IMR-90 (cell line): ENCODE results near the gene NSA2. TPM values are rescaled to one million over a fixed set of nuclear protein-coding genes. Genes with fewer than 3 reads are reported as not detected.

Source experiments
- ATAC-seq: fragments of 200-7000 bp; cut with Tn5 transposase; 2 replicates; pipeline ENCODE4 v1.9.1; 2020; ENCODE audit warnings: low read depth, mild to moderate bottlenecking, moderate library complexity
- BruUV-seq: library from RNA; stranded (reverse); fragments of 400-500 nt; replicated peaks from 2 replicates; lab custom pipeline; 2021; lab: Mats Ljungman, UMichigan
- CTCF ChIA-PET: fragments of 300-600 bp; formaldehyde crosslinking; extraction: SDS; loops from one replicate; lab custom pipeline; 2021; ENCODE audit warnings: antibody characterized with exemption; lab: Yijun Ruan, JAX
- POLR2A ChIA-PET: fragments of 300-600 bp; sonication (Branson Sonifier 250); formaldehyde crosslinking; loops from one replicate; lab custom pipeline; 2022; ENCODE audit warnings: antibody characterized with exemption; ENCODE audit not compliant: unreplicated experiment; lab: Charles Lee
- DNase-seq: peaks from one replicate; pipeline ENCODE4 v3.0.0; 2013
- H2AFZ ChIP-seq: replicated peaks from 2 replicates; pipeline ENCODE3; 2013; ENCODE audit warnings: low read length, mild to moderate bottlenecking; ENCODE audit not compliant: poor library complexity
- H2AK5ac ChIP-seq: 2 replicates; pipeline ENCODE4 v1.6.1; 2013; ENCODE audit warnings: low read depth, low read length, inconsistent platforms
- H2AK9ac ChIP-seq: replicated peaks from 2 replicates; pipeline ENCODE3; 2013; ENCODE audit warnings: mild to moderate bottlenecking, low read depth, low read length, moderate library complexity; ENCODE audit not compliant: poor library complexity
- H2BK120ac ChIP-seq: 2 replicates; pipeline ENCODE4 v1.6.1; 2013; ENCODE audit warnings: low read depth, low read length, inconsistent platforms
- H2BK15ac ChIP-seq: 3 replicates; pipeline ENCODE4 v1.6.1; 2013; ENCODE audit warnings: low read depth, low read length, inconsistent platforms
- H2BK20ac ChIP-seq: 2 replicates; pipeline ENCODE4 v1.6.1; 2013; ENCODE audit warnings: low read depth, mild to moderate bottlenecking, inconsistent platforms, low read length, moderate library complexity
- H2BK5ac ChIP-seq: 2 replicates; pipeline ENCODE4 v1.6.1; 2013; ENCODE audit warnings: mild to moderate bottlenecking, low read depth, low read length, inconsistent platforms; ENCODE audit not compliant: poor library complexity, severe bottlenecking
- H3K14ac ChIP-seq: replicated peaks from 2 replicates; pipeline ENCODE4 v1.6.1; 2013; ENCODE audit warnings: low read depth, low read length, inconsistent platforms
- H3K18ac ChIP-seq: 2 replicates; pipeline ENCODE4 v1.6.1; 2013; ENCODE audit warnings: low read depth, low read length, control low read depth
- H3K23ac ChIP-seq: 2 replicates; pipeline ENCODE4 v1.6.1; 2013; ENCODE audit warnings: low read depth, low read length, inconsistent platforms
- H3K27ac ChIP-seq: 2 replicates; pipeline ENCODE4 v1.5.1; 2013; ENCODE audit warnings: mild to moderate bottlenecking, control low read depth, low read length; ENCODE audit not compliant: insufficient read depth
- H3K27me3 ChIP-seq: 2 replicates; pipeline ENCODE4 v1.6.1; 2013; ENCODE audit warnings: low read length; ENCODE audit not compliant: control insufficient read depth, insufficient read depth
- H3K36me3 ChIP-seq: 2 replicates; pipeline ENCODE4 v1.6.1; 2013; ENCODE audit warnings: low read length, mixed read lengths; ENCODE audit not compliant: control insufficient read depth, insufficient read depth
- H3K4ac ChIP-seq: 2 replicates; pipeline ENCODE4 v1.6.1; 2013; ENCODE audit warnings: low read depth, low read length, inconsistent platforms
- H3K4me1 ChIP-seq: 2 replicates; pipeline ENCODE4 v1.6.1; 2013; ENCODE audit warnings: low read length, mixed read lengths; ENCODE audit not compliant: control insufficient read depth, insufficient read depth
- H3K4me2 ChIP-seq: 2 replicates; pipeline ENCODE4 v1.6.1; 2013; ENCODE audit warnings: low read depth, mild to moderate bottlenecking, control low read depth, low read length, moderate library complexity
- H3K4me3 ChIP-seq: 2 replicates; pipeline ENCODE4 v1.5.1; 2013; ENCODE audit warnings: low read depth, mild to moderate bottlenecking, control low read depth, low read length, moderate library complexity; ENCODE audit not compliant: insufficient read depth
- H3K56ac ChIP-seq: 2 replicates; pipeline ENCODE4 v1.6.1; 2013; ENCODE audit warnings: low read length, inconsistent platforms; ENCODE audit not compliant: insufficient read depth; ENCODE audit errors: extremely low read depth
- H3K79me1 ChIP-seq, 2 experiments: 2 replicates each; pipeline ENCODE4 v1.6.1; 2013; ENCODE audit warnings: low read length in 2 of 2, inconsistent platforms in 1 of 2, low read depth in 1 of 2
- H3K9ac ChIP-seq: 2 replicates; pipeline ENCODE4 v1.6.1; 2013; ENCODE audit warnings: low read depth, low read length, control low read depth
- H3K9me1 ChIP-seq: 2 replicates; pipeline ENCODE4 v1.6.1; 2013; ENCODE audit warnings: low read length, inconsistent platforms; ENCODE audit not compliant: insufficient read depth
- H3K9me3 ChIP-seq: 2 replicates; pipeline ENCODE4 v1.6.1; 2013; ENCODE audit warnings: low read length; ENCODE audit not compliant: control insufficient read depth, insufficient read depth
- H4K20me1 ChIP-seq: 2 replicates; pipeline ENCODE4 v1.6.1; 2013; ENCODE audit warnings: low read length, inconsistent platforms; ENCODE audit not compliant: insufficient read depth
- H4K5ac ChIP-seq: 2 replicates; pipeline ENCODE4 v1.6.1; 2013; ENCODE audit warnings: mild to moderate bottlenecking, low read depth, low read length, control low read depth
- H4K8ac ChIP-seq, 2 experiments: 2 replicates each; pipeline ENCODE4 v1.6.1; 2013; ENCODE audit warnings: low read depth in 2 of 2, low read length in 2 of 2, control low read depth in 1 of 2, inconsistent platforms in 1 of 2
- H4K91ac ChIP-seq: 2 replicates; pipeline ENCODE4 v1.6.1; 2013; ENCODE audit warnings: low read depth, low read length, inconsistent platforms; ENCODE audit not compliant: insufficient read depth
- BHLHE40 ChIP-seq: fragments of 150-350 bp; IDR thresholded peaks from 2 replicates; pipeline ENCODE4 v1.6.1; 2016; ENCODE audit warnings: mild to moderate bottlenecking, low read depth, low read length
- CEBPB ChIP-seq: IDR thresholded peaks from 2 replicates; pipeline ENCODE4 v1.6.1; 2012; ENCODE audit warnings: low read depth, low read length, improper control_type of control experiment
- CHD1 ChIP-seq: IDR thresholded peaks from 2 replicates; pipeline ENCODE4 v1.6.1; 2012; ENCODE audit warnings: low read depth, low read length, improper control_type of control experiment
- MXI1 ChIP-seq: IDR thresholded peaks from 2 replicates; pipeline ENCODE4 v1.6.1; 2012; ENCODE audit warnings: low read depth, mild to moderate bottlenecking, low read length, moderate library complexity, borderline replicate concordance
- POLR2A ChIP-seq: IDR thresholded peaks from 2 replicates; pipeline ENCODE4 v1.6.1; 2012; ENCODE audit warnings: mild to moderate bottlenecking, low read depth, low read length
- RAD21 ChIP-seq: IDR thresholded peaks from 2 replicates; pipeline ENCODE4 v1.6.1; 2012; ENCODE audit warnings: low read length, improper control_type of control experiment
- RCOR1 ChIP-seq: IDR thresholded peaks from 2 replicates; pipeline ENCODE4 v1.6.1; 2012; ENCODE audit warnings: mild to moderate bottlenecking, low read length, improper control_type of control experiment; ENCODE audit not compliant: insufficient replicate concordance
- RFX5 ChIP-seq: IDR thresholded peaks from 2 replicates; pipeline ENCODE4 v1.8.0; 2012; ENCODE audit warnings: low read depth, mild to moderate bottlenecking, low read length, moderate library complexity
- SMC3 ChIP-seq: fragments of 150-350 bp; IDR thresholded peaks from 2 replicates; pipeline ENCODE4 v1.6.1; 2016; ENCODE audit warnings: low read depth, mild to moderate bottlenecking, antibody characterized with exemption, low read length, moderate library complexity
- WGBS, 2 experiments: methylation state at CpG; one replicate each; pipeline versions ENCODE4 v1.1.5 to v1.1.7; 2013; ENCODE audit warnings: missing lambda C conversion rate in 2 of 2; ENCODE audit not compliant: insufficient read length in 1 of 2; ENCODE audit errors: extremely low coverage in 2 of 2; 5-methylcytosine and 5-hydroxymethylcytosine counted together
- dilution Hi-C: fragments of 300-500 bp; cut with HindIII; formaldehyde crosslinking; loops from one replicate; pipeline ENCODE4 v1.14.3; 2018; ENCODE audit warnings: low sequenced_read_pairs; ENCODE audit not compliant: unreplicated experiment
- in situ Hi-C: fragments of 300-500 bp; cut with MboI; formaldehyde crosslinking; loops from 3 replicates; pipeline ENCODE4 v1.14.3; 2019; ENCODE audit warnings: low sequenced_read_pairs, inconsistent platforms, mixed read lengths
- intact Hi-C: fragments of 100-400 bp; cut with micrococcal nuclease; formaldehyde crosslinking; loops from 2 replicates; pipeline ENCODE4 v1.10.0; 2022
- polyA plus RNA-seq, 3 experiments: library from polyadenylated mRNA; depleted of rRNA; stranded (reverse); fragments of >200 nt; gene quantifications; 2 replicates each; pipeline ENCODE4 v1.2.3, GENCODE V29; 2012; ENCODE audit warnings: low replicate concordance in 1 of 3
- total RNA-seq: library from RNA; depleted of rRNA; stranded (reverse); fragments of >200 nt; gene quantifications from 2 replicates; pipeline ENCODE4 v1.2.3, GENCODE V29; 2012
- TF ChIP-seq, protein P1 (sequence below): fragments of 150-350 bp; IDR thresholded peaks from 2 replicates; pipeline ENCODE4 v1.6.1; 2016; ENCODE audit warnings: low read depth, mild to moderate bottlenecking, low read length, moderate library complexity, borderline replicate concordance

Gene NSA2
- total and polyA plus RNA-seq, 2 of the 4 experiments (the other 2 are of a cell fraction), result 5.4 to 33.9 TPM

GRCh38 chr5:74725331-74725730, 41.7 kb upstream of the NSA2 start:
- BruUV-seq, result no TSS peak
- Histone ChIP-seq H4K5ac (no peak overlapping the region), H4K8ac (no peak overlapping the region), H3K27ac (no peak overlapping the region), H3K9me1 (no peaks in the 10 kb centered on the region), H3K9ac (no peak overlapping the region), H3K27me3 (no peaks in the 10 kb centered on the region), H2BK120ac (no peak overlapping the region), H3K56ac (no peak overlapping the region), H3K18ac (no peak overlapping the region), H3K9me3 (no peaks in the 10 kb centered on the region), H3K23ac (no peak overlapping the region), H2AK5ac (no peak overlapping the region), H2BK15ac (no peak overlapping the region), H3K4ac (no peak overlapping the region), H2BK20ac (no peak overlapping the region), H3K36me3 (peaks cover 22% of the 10 kb centered on the region), H2AK9ac (no peak overlapping the region), H4K20me1 (no peaks in the 10 kb centered on the region), H4K91ac (no peak overlapping the region), H3K4me2 (no peak overlapping the region), H3K14ac (no peak overlapping the region), H2BK5ac (no peak overlapping the region), H3K4me3 (no peak overlapping the region), H3K79me1 (0 out of 4 replicates have a peak, but pooled peaks cover 0 to 3% of the 10 kb centered on the region in 2 experiments), H2AFZ (no peak overlapping the region), H3K4me1 (no peaks in the 10 kb centered on the region)
- DNase-seq (peak; percentile 40), ATAC-seq (no peak)
- WGBS, 2 experiments, result 100% methylated on average over 1 of the region's 1 CpG; no CpG with 5 or more reads in 1 of the 2 experiments
- ChIA-PET POLR2A (no interaction called here), CTCF (interaction anchor here (0.5 kb wide), 1 partner anchor 262 kb away, joined by 3 read pairs; no protein-coding TSS in a partner anchor)
- dilution Hi-C loops (no loop called here), in situ Hi-C loops (no loop called here), intact Hi-C loops (no loop called here)
- no peak for TF ChIP-seq CEBPB
- TF ChIP-seq, protein P1, sequence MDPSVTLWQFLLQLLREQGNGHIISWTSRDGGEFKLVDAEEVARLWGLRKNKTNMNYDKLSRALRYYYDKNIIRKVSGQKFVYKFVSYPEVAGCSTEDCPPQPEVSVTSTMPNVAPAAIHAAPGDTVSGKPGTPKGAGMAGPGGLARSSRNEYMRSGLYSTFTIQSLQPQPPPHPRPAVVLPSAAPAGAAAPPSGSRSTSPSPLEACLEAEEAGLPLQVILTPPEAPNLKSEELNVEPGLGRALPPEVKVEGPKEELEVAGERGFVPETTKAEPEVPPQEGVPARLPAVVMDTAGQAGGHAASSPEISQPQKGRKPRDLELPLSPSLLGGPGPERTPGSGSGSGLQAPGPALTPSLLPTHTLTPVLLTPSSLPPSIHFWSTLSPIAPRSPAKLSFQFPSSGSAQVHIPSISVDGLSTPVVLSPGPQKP, result no peak
- no peak for TF ChIP-seq RFX5
- no peak for TF ChIP-seq MXI1
- no peak for TF ChIP-seq POLR2A
- TF ChIP-seq RAD21, result no peak
- TF ChIP-seq CHD1, result no peak
- TF ChIP-seq SMC3, result no peak
- TF ChIP-seq BHLHE40, result no peak
- TF ChIP-seq RCOR1, result no peak
